Measurements from ENCODE around the gene DSCAML1.

Gene DSCAML1

DNA sequence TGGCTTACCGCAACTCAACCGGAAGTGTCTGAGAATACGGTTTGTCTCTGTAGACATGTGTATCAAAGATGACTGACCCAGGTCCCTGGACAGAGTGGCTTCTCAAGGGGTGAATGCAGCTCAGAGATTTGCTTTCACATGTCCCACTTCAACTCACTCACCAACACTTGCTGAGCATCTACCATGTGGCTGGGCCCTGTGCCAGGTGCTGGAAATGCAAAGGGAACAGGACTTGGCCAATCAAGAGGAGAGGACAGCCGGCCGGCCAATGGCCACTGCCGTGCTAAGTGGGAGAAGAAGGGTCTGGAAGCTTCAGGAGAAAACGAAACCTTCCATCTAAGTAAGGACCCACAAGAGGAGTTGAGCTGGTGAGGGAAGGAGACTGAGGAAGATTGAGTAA lies 318.1 kb downstream of the DSCAML1 start:
- H3K27me3 ChIP-seq (ENCODE audit: control insufficient read depth in 1 of 2, insufficient read depth in 2 of 2, low read length in 2 of 2) = no peaks in the 10 kb centered on the region
- no peaks in the 10 kb centered on the region for H3K9me3 ChIP-seq (ENCODE audit: low read length)
- no peak overlapping the region for H3K4me3 ChIP-seq (ENCODE audit: low read depth in 1 of 2, low read length in 2 of 2)
- no peaks in the 10 kb centered on the region for H3K4me1 ChIP-seq (ENCODE audit: insufficient read depth, low read length)
- H3K36me3 ChIP-seq (ENCODE audit: insufficient read depth, low read length) = no peaks in the 10 kb centered on the region
- H3K9ac ChIP-seq (ENCODE audit: low read length) = no peak overlapping the region
- no peak overlapping the region for H3K27ac ChIP-seq (ENCODE audit: low read depth, low read length)

DNA sequence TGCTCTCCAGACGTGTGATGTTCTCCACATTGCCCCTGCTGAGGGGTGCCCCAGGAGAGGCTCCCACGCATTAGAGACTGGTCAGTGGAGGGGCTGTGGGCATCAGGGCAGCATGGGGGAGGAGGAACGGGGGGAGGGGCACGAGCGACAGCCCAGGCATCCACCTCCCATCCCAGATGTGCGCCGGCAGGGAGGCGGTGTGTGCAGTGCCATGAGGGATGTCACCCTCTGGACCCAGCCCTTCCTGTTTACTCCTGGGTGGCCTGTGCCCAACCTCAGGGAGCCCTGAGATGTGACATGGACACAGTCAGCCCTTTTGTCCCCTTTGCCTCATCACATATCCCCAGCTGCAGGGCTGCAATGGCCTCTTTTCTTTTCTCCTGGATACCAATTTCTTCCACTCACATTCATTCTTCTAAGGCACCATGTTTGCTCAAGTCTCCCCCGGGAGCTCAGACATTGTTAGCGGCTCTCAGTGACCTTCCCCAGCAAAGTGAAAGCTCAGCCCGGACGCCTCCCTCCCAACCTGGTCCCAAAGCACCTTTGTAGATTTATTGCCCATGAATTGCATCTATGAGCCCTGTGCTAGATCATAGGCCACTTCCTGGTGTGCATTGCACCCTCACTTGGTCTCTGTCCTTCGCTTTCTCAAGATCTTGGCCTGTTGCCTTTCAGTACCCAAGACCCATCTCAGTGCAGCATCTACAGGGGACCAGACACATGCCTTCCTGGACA lies 318.7 kb downstream of the DSCAML1 start:
- Histone ChIP-seq H3K4me3 (ENCODE audit: low read depth in 1 of 2, low read length in 2 of 2) (no peak overlapping the region), H3K9me3 (ENCODE audit: low read length) (no peaks in the 10 kb centered on the region), H3K4me1 (ENCODE audit: insufficient read depth, low read length) (no peaks in the 10 kb centered on the region), H3K27me3 (ENCODE audit: control insufficient read depth in 1 of 2, insufficient read depth in 2 of 2, low read length in 2 of 2) (no peaks in the 10 kb centered on the region), H3K36me3 (ENCODE audit: insufficient read depth, low read length) (no peaks in the 10 kb centered on the region), H3K27ac (ENCODE audit: low read depth, low read length) (no peak overlapping the region), H3K9ac (ENCODE audit: low read length) (no peak overlapping the region)

DNA sequence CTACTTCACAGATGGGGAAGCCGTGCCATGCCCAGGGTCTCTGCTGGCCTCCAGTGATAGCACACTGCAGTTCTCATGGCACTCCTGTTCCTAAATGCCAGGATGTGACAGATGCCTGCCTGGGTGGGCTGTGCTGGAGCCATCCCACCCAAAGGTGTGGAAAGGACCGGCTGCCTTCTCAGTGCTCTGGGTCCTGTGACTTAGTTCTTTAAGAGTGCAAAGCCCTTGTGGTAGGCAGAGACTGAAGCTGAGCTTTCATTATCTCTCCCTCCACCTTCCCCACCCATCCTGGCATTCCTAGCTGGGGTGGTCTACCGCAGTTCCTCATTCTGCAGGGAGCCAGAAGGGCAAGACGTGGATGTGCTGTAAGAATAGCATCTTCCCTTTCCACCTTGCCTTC lies 319.3 kb downstream of the DSCAML1 start:
- Histone ChIP-seq H3K36me3 (ENCODE audit: insufficient read depth, low read length) (no peaks in the 10 kb centered on the region), H3K9ac (ENCODE audit: low read length) (no peak overlapping the region), H3K4me3 (ENCODE audit: low read depth in 1 of 2, low read length in 2 of 2) (no peak overlapping the region), H3K27ac (ENCODE audit: low read depth, low read length) (no peak overlapping the region), H3K9me3 (ENCODE audit: low read length) (no peaks in the 10 kb centered on the region), H3K4me1 (ENCODE audit: insufficient read depth, low read length) (no peaks in the 10 kb centered on the region), H3K27me3 (ENCODE audit: control insufficient read depth in 1 of 2, insufficient read depth in 2 of 2, low read length in 2 of 2) (no peaks in the 10 kb centered on the region)

DNA sequence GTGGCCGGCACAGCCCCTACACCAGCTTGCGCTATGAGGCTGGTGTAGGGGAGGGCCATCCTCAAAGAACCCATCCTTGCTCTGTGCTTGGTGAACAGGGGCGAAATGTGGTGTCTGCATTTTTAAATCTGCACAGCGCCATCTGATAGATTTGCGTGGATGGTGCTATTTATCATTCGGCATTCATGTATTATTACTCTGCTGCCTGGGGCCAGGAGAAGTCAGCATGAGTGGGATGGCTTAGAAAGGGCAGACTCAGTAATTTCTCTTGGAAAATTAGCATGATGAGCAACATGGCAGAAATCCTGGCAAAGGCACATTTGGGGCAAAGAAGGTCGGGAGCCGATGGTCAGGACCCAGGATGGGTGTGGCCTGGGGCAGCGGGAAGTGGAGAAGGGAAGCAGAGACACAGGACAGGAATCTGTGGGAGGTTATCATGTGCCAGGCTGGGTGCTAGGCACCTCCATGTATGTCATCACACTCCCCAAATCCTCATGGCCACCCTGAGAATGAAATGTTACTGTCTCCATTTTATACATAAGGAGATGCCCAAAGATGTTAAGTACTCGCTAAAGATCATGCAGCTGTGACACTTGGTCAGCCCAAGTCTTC lies 320.4 kb downstream of the DSCAML1 start:
- H3K9me3 ChIP-seq (ENCODE audit: low read length) = no peaks in the 10 kb centered on the region

DNA sequence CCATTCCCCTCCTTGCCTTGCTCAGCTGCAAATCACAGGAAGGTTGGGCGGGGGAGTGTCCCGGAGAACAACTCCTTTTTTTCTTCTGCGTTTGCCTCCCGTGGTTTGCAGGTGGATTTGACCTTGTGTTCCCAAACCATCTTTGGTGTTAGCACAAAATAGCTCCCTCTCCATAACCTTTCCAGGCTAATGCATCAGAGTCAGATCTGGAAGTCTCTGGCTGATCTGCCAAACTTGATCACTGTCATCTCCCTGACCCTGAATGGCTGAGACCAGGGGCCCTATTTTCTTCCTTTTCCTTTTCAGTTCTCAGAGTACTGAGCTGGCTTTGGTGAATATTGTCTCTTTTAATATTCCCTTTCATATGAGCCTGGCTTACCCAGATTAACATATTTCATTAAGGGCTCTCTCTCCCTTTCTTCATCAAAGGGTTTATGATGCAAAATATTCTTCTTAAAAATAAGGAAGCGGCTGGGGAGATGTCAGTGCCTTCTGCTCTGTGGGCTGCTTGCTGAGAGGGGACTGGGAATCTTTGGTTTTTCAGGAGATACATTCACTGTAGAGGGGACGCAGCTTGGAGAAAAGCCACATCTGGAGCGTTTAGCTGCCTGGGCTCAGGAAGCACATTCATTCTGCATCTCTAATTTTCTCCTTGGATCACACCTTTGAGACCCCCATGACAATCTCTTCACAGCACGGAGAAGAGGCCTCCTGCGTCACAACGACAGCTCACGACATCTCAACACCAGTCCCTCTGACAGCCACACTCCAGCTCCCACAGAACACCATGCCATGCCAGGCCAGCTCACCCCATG lies 321.1 kb downstream of the DSCAML1 start:
- Histone ChIP-seq H3K36me3 (ENCODE audit: insufficient read depth, low read length) (no peaks in the 10 kb centered on the region), H3K9me3 (ENCODE audit: low read length) (no peaks in the 10 kb centered on the region), H3K4me3 (ENCODE audit: low read depth in 1 of 2, low read length in 2 of 2) (no peak overlapping the region), H3K9ac (ENCODE audit: low read length) (no peak overlapping the region), H3K27ac (ENCODE audit: low read depth, low read length) (no peak overlapping the region), H3K27me3 (ENCODE audit: control insufficient read depth in 1 of 2, insufficient read depth in 2 of 2, low read length in 2 of 2) (no peaks in the 10 kb centered on the region), H3K4me1 (ENCODE audit: insufficient read depth, low read length) (no peaks in the 10 kb centered on the region)

More for the DNA sequence above, 320.4 kb downstream of the DSCAML1 start:
- Histone ChIP-seq H3K27ac (ENCODE audit: low read depth, low read length) (no peak overlapping the region), H3K4me1 (ENCODE audit: insufficient read depth, low read length) (no peaks in the 10 kb centered on the region), H3K9ac (ENCODE audit: low read length) (no peak overlapping the region), H3K4me3 (ENCODE audit: low read depth in 1 of 2, low read length in 2 of 2) (no peak overlapping the region), H3K27me3 (ENCODE audit: control insufficient read depth in 1 of 2, insufficient read depth in 2 of 2, low read length in 2 of 2) (no peaks in the 10 kb centered on the region), H3K36me3 (ENCODE audit: insufficient read depth, low read length) (no peaks in the 10 kb centered on the region)

DNA sequence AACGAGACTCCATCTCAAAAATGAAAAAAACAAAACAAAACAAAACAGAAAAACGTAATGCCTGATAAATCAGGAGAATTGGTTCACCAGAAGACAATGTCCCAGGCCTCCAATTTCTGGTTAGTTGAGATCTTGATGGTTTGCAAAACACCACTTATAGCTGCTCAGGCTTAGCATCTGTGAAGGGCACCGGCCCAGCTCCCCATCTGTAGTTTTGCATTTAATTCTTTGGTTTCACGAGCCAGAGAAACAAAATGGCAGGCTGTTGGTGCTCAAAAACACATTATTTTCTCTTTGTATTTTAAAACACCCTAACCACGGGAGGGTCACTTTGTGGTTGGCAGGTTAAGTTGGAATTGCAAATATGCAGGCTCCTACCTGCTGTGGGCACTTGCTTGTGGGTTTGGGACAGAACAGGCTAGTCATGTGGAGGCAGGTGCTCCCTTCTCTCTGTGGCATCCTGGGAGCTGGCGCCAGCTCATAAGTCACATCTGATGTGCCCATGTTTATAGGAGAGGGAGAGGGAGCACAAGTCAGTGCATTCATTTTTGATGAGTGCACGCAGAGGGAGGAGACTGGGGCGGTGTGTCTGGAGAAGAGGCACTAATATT lies 323.4 kb downstream of the DSCAML1 start:
- no peak overlapping the region for H3K9ac ChIP-seq (ENCODE audit: low read length)
- no peaks in the 10 kb centered on the region for H3K4me1 ChIP-seq (ENCODE audit: insufficient read depth, low read length)
- no peaks in the 10 kb centered on the region for H3K9me3 ChIP-seq (ENCODE audit: low read length)
- H3K27me3 ChIP-seq (ENCODE audit: control insufficient read depth in 1 of 2, insufficient read depth in 2 of 2, low read length in 2 of 2) = no peaks in the 10 kb centered on the region
- H3K27ac ChIP-seq (ENCODE audit: low read depth, low read length) = no peak overlapping the region
- no peak overlapping the region for H3K4me3 ChIP-seq (ENCODE audit: low read depth in 1 of 2, low read length in 2 of 2)
- no peaks in the 10 kb centered on the region for H3K36me3 ChIP-seq (ENCODE audit: insufficient read depth, low read length)

- no peak overlapping the region for H3K9ac ChIP-seq (ENCODE audit: low read length)
- H3K27ac ChIP-seq (ENCODE audit: low read depth, low read length) = no peak overlapping the region
- H3K9me3 ChIP-seq (ENCODE audit: low read length) = no peaks in the 10 kb centered on the region
- H3K4me3 ChIP-seq (ENCODE audit: low read depth in 1 of 2, low read length in 2 of 2) = no peak overlapping the region
- H3K27me3 ChIP-seq (ENCODE audit: control insufficient read depth in 1 of 2, insufficient read depth in 2 of 2, low read length in 2 of 2) = no peaks in the 10 kb centered on the region
- H3K4me1 ChIP-seq (ENCODE audit: insufficient read depth, low read length) = no peaks in the 10 kb centered on the region
- no peaks in the 10 kb centered on the region for H3K36me3 ChIP-seq (ENCODE audit: insufficient read depth, low read length)
Measured at GRCh38 chr11:117471776-117472175, 325.2 kb downstream of the DSCAML1 start.

- Histone ChIP-seq H3K36me3 (ENCODE audit: insufficient read depth, low read length) (no peaks in the 10 kb centered on the region), H3K9me3 (ENCODE audit: low read length) (no peaks in the 10 kb centered on the region), H3K27ac (ENCODE audit: low read depth, low read length) (no peak overlapping the region), H3K9ac (ENCODE audit: low read length) (no peak overlapping the region), H3K4me3 (ENCODE audit: low read depth in 1 of 2, low read length in 2 of 2) (no peak overlapping the region), H3K27me3 (ENCODE audit: control insufficient read depth in 1 of 2, insufficient read depth in 2 of 2, low read length in 2 of 2) (no peaks in the 10 kb centered on the region), H3K4me1 (ENCODE audit: insufficient read depth, low read length) (no peaks in the 10 kb centered on the region)
Measured at GRCh38 chr11:117470576-117470975, 326.4 kb downstream of the DSCAML1 start.

DNA sequence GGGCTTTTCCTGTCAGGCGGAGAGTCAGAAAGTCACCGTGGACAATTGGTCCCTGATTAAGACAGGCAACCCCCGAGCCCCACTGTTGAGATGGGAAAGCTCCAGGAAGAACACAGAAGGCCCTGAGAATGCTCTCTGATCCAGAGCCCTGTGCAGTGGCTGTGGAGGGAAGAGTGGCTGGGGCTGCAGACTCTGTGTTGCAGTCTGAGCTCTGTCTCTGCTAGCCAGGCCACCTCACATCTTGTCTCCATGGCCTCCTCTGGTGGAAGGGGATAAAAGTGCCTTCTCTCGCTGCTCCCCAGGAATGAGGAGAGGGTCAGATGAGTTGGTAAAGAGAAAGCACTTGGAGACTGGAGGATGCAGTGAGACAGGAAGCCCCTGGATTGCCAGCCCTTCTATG lies 328.1 kb downstream of the DSCAML1 start:
- Histone ChIP-seq H3K4me3 (ENCODE audit: low read depth in 1 of 2, low read length in 2 of 2) (no peak overlapping the region), H3K9me3 (ENCODE audit: low read length) (no peaks in the 10 kb centered on the region), H3K27ac (ENCODE audit: low read depth, low read length) (no peak overlapping the region), H3K27me3 (ENCODE audit: control insufficient read depth in 1 of 2, insufficient read depth in 2 of 2, low read length in 2 of 2) (no peaks in the 10 kb centered on the region), H3K36me3 (ENCODE audit: insufficient read depth, low read length) (no peaks in the 10 kb centered on the region), H3K4me1 (ENCODE audit: insufficient read depth, low read length) (no peaks in the 10 kb centered on the region), H3K9ac (ENCODE audit: low read length) (no peak overlapping the region)

- Histone ChIP-seq H3K27me3 (ENCODE audit: control insufficient read depth in 1 of 2, insufficient read depth in 2 of 2, low read length in 2 of 2) (no peaks in the 10 kb centered on the region), H3K27ac (ENCODE audit: low read depth, low read length) (no peak overlapping the region), H3K36me3 (ENCODE audit: insufficient read depth, low read length) (no peaks in the 10 kb centered on the region), H3K9ac (ENCODE audit: low read length) (no peak overlapping the region), H3K4me3 (ENCODE audit: low read depth in 1 of 2, low read length in 2 of 2) (no peak overlapping the region), H3K4me1 (ENCODE audit: insufficient read depth, low read length) (no peaks in the 10 kb centered on the region), H3K9me3 (ENCODE audit: low read length) (no peaks in the 10 kb centered on the region)
Measured at GRCh38 chr11:117467770-117468169, 329.2 kb downstream of the DSCAML1 start.

- H3K4me3 ChIP-seq (ENCODE audit: low read depth in 1 of 2, low read length in 2 of 2) = no peak overlapping the region
- no peak overlapping the region for H3K9ac ChIP-seq (ENCODE audit: low read length)
- H3K36me3 ChIP-seq (ENCODE audit: insufficient read depth, low read length) = no peaks in the 10 kb centered on the region
- H3K27ac ChIP-seq (ENCODE audit: low read depth, low read length) = no peak overlapping the region
- no peaks in the 10 kb centered on the region for H3K4me1 ChIP-seq (ENCODE audit: insufficient read depth, low read length)
- no peaks in the 10 kb centered on the region for H3K9me3 ChIP-seq (ENCODE audit: low read length)
- no peaks in the 10 kb centered on the region for H3K27me3 ChIP-seq (ENCODE audit: control insufficient read depth in 1 of 2, insufficient read depth in 2 of 2, low read length in 2 of 2)
Measured at GRCh38 chr11:117466966-117467365, 330.1 kb downstream of the DSCAML1 start.

Data from muscle layer of colon (tissue), 2 donors.